NCI-H510A (cell line): ENCODE data around the gene SELENOI.
"Not testable (repeated sequence)": the region's sequence is repeated elsewhere in the genome, so short reads cannot be mapped to it uniquely, and the experiment has no call there.

Experiments
- DNase-seq: peaks from one replicate; lab custom pipeline; 2025; lab: John Stamatoyannopoulos, UW

Gene SELENOI

DNA sequence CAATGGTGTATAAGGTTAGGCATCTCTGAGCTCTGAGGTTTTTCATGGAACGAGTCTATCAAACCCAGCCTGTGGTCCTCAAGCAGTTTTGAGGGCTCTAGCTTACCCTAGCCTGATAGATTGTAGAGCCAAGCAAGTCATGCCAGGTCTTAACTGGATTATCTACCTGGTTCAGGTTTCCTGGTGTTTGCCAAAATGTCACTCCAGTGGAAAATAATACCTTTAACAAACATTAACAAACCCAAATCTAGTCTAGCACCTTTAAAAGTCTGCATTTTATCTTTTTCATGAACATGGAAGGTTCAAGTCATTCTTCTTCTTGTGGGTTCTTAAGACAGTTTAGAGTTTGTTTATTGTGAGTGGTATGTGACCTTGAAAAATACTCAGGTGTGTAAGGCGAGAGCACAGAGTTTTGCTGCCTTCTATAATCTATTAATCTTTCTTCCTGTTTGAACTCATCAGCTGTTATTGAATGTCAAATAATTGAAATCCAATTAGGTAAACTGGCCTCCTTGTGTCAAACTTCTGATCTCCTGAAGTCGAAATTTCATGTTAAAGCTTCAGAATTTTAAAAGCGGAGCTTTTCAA lies 14.0 kb downstream of the SELENOI start:
- DNase-seq: no peak

DNA sequence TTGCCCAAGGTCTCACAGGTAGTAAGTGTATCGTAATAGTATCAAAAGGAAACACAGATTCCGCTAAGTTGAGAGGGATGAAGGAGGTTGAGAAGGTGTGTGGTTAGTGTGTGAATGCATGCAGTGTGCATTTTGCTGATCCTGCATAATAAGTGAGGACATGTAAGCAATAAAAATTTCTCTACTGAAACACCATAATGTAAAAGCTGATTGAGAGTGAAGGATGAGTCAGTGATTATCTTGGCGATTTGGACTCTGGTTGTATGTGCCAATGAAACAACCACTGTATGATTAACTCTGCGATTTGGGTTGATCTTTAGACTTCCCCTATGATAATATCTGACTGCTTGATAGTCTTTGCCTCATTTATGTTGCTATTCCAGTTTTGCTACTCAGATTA lies 17.4 kb downstream of the SELENOI start:
- DNase-seq: no peak

DNA sequence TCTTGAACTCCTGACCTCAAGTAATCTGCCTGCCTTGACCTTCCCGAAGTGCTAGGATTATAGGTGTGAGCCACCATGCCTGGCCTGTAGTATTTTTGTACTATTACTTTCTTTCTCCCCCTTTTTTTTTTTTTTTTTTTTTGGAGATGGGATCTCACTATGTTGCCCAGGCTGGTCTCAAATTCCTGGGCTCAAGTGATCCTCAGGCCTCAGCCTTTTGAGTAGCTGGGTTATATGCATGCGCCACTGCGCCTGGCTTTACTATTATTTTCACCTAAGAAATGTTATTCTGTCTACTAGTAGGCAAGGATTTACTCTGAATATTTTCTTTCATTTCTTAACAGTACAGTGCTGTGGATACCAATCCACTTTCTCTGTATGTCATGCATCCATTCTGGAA lies 18.0 kb downstream of the SELENOI start:
- DNase-seq: no peak

DNA sequence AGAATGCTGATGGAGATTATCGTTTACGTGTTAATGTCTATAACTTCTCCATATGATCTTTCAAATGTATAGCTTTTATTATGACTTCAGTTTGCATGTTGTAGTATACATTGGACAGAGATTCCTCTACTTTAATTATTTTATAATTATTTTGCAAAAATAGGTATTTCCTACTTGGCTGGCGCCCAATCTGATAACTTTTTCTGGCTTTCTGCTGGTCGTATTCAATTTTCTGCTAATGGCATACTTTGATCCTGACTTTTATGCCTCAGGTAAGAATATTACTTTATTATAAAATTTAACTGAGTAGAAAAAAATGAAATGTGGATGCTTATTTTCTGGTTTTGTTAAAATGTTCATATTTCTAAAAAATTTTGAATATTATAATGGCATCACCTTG lies 18.7 kb downstream of the SELENOI start:
- DNase-seq: no peak

DNA sequence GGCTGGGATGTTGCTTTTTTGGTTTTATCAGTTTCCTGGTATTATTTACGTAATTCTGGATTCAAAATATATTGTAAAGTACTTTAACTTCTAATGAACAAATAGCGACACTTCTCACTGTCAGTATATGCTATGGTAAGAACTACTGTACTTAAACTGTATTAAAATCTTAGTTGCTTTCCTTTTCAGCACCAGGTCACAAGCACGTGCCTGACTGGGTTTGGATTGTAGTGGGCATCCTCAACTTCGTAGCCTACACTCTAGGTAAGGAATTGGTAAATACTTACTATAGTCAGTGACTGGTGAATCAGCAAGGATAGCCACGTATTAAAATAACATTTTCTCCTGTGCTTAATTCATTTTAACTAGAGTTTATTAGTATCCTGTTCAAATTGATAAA lies 21.0 kb downstream of the SELENOI start:
- DNase-seq: no peak

DNA sequence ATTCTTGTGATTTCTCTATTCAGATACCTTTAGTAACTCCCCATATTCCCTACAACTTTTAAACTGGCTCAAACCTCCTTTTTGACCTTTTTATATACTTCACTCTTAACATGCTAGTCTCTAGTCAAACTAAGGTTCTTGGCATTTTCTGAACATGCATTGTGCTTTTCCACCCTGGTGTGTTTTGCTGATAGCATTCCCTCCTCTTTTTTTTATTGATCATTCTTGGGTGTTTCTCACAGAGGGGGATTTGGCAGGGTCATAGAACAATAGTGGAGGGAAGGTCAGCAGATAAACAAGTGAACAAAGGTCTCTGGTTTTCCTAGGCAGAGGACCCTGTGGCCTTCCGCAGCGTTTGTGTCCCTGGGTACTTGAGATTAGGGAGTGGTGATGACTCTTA lies 23.7 kb downstream of the SELENOI start:
- DNase-seq: not testable (repeated sequence)

DNA sequence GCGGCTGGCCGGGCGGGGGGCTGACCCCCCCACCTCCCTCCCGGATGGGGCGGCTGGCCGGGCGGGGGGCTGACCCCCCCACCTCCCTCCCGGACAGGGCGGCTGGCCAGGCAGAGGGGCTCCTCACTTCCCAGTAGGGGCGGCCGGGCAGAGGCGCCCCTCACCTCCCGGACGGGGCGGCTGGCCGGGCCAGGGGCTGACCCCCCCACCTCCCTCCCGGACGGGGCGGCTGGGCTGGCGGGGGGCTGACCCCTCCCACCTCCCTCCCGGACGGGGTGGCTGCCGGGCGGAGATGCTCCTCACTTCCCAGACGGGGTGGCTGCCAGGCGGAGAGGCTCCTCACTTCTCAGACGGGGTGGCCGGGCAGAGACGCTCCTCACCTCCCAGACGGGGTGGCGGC lies 25.0 kb downstream of the SELENOI start:
- not testable (repeated sequence) for DNase-seq

DNA sequence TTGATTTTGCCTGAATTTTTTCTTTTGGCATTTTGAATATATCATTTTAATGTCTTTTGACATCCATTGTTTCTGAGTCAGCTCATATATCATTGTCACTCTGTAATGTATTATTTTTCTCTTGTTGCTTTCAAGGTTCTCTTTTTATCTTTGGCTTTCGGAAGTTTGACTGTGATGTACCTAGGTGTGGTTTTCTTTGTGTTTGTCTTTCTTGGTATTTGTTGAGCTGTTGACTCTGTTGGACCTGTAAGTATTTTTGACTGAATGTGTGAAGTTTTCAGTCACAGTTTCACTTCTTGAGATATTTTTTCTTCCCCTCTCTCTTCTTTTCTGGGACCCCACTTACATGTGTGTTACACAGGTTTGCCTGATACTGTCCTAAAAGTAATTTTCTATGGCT lies 30.9 kb downstream of the SELENOI start:
- no peak for DNase-seq

DNA sequence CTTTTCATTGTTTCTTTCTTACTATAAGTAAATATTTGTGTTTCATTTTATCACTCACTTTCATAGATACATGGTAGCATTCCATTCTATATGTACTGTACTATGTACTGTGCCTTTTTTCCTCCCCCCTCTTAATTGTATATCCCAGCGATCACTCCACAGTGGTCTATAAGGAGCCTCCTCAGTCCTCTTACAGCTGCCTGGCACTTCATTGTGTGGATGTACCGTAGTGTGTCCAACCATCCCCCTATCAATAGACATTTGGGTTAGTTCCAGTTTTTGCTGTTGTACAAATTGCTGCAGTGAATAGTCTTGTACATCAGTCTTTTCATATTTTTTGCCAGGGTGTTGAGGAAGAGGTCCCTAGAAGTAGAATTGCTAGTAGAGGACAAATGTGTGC lies 34.3 kb downstream of the SELENOI start:
- no peak for DNase-seq

DNA sequence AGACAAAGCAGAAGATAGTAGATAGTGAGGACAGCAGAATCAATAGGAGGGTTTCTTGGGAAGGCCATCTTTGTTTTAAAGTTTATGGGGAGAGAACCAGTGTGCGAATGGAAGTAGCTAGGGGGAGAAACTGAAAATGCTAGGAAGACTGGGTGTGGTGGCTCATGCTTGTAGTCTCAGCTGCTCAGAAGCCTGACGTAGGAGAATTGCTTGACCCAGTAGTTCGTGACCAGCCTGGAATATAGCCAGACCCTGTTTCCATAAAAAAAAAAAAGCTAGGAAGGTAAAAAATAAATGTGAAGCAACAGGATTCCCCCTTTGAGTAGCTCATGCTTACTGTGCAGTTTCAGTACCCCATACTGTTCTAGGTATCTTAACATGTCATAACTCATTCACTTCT lies 36.6 kb downstream of the SELENOI start:
- DNase-seq: no peak

DNA sequence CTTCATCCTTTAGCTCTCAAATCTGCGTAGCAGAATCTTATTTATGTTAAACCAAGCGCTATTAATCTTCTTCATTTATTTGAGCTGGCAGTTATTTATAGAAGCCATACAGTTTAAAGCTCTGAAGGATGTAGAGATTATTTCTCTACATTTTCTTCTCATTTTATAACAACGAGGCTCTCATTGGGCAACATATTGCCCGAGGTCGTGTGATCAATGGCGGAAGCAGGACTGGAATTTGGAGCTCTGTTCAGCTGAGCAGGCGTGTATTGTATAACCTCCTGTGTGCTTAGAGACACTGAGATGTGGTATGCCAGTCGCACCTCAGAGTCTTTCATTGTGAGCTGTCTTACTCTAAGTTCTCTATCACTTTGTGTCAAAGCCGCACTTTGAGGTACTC lies 38.2 kb downstream of the SELENOI start:
- no peak for DNase-seq

DNA sequence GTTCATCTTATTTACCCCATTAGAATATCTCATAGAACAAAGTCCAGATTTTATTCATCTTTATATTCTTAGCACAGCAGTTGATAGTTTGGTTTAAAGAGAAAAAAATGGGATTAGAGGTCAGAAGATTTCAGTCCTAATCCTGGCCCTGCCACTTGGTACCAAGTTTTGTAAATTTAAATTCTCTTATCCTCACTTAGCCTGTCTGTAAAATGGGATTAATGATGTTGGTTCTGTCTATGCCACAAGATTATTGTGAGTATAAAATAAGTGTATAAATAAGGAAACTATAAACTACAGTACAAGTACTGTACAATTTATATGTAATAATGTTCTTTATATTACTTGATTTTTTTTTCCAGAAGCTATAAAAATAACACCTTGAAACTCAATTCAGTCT lies 38.7 kb downstream of the SELENOI start:
- no peak for DNase-seq

DNA sequence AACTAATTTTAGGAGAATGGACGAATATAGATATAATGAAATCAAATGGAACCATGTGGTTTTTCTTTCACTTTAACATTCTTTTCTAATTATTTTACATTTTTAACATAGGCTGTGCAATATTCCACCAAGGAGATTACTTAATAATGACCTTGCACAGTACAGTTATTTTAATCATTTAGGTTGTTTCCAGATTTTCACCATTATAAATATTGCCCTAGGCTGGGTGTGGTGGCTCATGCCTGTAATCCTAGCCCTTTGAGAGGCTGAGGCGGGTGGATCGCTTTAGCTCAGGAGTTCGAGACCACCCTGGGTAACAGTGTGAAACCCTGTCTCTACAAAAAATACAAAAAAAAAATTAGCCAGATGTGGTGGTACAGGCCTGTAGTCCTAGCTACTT lies 41.2 kb downstream of the SELENOI start:
- DNase-seq: no peak

DNA sequence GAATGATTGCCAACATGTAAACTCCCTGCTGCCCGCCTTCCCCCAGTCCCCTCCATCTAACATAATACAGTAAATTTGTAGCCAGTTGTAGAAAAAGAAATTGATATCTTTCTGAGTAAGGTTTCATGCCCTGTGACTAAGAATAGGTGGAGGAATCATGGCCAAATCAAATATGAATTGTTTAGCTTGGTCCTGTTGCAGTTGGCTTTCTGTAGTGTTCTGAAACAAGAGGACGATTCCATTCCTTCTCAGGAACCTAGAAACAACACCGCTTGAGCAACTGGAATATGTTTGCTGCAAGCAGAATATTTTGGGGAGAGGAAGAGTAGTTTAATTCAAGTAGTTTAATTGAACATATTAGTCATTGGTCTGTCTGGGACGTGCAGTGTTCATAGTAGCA lies 48.8 kb downstream of the SELENOI start:
- DNase-seq: no peak

DNA sequence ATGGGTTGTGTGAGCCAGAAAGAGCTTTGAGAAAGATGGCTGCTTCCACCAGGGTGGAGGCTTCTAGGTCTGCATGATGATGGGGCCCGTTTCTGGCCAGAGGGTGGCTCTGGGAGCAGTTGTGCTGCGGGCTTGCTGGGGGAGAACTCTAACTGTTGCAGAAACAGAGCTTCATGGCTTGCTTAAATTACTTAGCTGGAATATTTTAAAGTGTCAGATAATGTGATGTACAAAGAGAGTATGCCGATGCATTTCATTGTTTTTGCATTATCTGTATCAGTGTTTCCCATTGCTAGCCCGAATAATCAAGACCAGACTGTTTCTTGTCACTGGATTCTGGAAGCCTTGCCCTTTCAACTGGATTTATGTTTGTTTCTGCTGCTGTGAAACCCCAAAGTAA lies 49.5 kb downstream of the SELENOI start:
- DNase-seq: no peak

DNA sequence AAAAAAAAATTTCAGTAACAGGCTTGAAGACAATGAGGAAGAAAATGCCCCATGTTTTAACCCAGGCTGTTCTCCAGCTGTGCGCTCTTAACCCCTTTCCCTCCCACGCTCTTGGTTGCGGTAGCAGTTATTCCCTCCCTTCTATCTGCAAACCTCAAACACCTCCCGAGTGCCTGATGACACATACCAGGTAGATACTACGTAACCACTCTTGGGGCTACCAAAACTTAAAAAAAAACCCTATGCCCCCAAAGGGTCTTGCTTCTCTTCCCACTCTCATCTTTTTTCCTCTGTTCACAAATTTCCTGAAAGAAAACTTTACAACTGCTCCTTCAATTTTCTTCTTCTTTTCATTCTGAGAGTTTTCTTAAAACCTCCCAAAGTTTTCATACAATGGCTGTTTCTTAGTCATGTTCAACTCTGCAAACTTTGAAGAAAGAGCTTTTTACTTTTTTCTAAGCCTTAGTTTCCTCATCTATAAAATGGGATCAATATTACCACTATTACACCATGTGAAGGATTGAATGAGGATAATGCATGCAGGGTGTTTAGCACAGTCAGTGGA lies 50.9 kb downstream of the SELENOI start:
- no peak for DNase-seq

DNA sequence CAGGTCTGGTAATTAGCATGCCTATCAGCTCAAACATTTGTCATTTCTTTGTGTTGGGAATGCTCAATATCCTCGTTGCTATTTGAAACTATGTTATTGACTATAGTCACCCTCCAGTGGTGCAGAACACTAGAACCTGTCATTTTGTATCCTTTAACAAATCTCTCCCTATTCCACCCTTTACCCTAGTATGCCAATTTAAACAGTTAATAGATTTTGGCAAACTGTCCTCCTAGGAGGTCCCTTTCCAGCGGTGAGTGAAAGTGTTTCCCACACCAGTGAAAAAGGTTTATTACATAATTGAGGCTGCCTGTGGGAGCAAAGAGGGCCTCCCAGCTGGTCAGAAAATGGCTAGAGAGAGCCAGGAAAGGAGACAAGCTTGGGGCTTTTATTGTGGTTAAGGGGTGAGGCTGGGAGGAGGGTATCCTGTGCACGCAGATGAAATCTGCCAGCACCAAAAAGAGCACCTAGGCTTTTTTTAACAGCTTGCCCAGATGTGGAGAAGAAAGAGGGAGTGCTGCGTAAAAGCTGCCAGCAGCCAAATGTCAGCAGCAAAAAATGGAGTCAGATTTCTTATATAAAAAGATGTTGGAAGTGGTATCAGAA lies 53.9 kb downstream of the SELENOI start:
- DNase-seq: no peak

DNA sequence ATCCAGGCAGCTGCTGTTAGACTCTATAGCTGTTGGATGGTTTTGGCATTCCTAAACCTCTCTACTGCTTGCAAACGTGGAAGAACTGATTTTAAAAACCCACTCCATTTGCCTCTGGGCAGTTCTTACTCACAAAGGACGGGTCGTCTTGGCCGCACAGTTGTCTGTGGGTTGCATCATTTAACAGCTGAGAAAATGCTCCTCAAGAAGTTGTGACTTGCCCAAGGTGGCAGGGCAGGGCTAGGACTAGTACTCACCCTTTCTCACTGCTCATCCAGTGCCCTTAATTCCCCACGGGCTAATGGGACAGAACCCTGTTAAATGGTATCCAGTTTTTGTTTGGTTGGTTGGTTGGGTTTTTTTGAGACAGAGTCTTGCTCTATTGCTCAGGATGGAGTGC lies 54.8 kb downstream of the SELENOI start:
- DNase-seq: no peak

DNA sequence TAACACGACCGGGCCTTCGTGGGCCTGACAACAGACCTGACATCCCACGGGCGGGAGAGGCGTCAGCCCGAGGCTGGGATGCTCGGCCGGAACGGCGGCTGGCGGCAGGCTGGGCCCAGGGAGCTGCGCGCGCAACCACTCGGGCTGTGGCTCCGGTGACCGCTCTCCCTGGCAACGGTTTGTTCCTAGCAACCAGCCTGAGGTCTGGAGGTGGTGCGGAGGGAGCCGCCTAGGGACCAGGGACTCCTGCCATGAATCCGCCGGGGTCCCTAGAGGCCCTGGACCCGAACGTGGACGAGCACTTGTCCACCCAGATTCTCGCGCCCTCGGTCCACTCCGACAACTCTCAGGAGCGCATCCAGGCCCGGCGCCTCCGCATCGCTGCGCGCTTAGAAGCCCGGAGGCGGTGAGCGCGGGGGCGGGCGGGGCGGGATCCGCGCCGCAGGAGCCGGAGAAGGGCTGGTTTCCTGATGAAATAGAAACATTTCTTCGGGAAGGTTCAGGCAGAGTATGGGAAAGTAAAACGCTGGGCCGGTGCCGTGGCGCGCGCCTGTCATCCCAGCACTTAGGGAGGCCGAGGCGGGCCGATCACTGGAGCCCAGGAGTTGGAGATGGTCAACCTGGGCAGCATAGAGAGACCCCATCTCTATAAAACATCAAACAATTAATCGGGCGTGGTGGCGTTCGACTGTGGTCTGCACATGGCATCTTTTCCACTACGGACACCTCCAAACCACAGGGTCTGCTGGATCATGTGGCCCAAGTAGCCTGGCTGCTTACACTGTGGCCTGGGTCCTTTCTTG lies 56.0 kb downstream of the SELENOI start, which contains the start of gene DRC1:
DRC1 (plus strand) TSS at position 182 of the 803 bp plus-strand sequence; CDS start at position 252, 70 bp downstream.
- peak; percentile 73 for DNase-seq

DNA sequence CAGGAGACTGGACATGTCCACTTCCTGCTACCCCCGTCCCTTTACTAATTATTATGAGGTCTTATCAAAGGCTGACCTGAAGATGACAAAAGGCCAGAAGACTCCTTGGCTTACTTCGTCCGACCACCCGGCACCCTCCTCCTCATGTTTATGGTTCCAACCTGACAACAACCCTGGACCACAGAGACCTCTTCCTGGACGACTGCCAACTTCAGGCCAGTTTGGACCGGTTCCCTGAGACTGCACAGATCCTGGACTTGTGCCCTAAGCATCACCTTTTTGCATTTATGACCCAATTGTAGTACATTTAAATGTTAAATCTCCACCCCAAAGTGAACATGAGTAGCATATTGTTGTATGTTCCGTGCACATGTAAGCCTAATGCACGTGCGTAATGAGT lies 61.6 kb downstream of the SELENOI start:
- no peak for DNase-seq

DNA sequence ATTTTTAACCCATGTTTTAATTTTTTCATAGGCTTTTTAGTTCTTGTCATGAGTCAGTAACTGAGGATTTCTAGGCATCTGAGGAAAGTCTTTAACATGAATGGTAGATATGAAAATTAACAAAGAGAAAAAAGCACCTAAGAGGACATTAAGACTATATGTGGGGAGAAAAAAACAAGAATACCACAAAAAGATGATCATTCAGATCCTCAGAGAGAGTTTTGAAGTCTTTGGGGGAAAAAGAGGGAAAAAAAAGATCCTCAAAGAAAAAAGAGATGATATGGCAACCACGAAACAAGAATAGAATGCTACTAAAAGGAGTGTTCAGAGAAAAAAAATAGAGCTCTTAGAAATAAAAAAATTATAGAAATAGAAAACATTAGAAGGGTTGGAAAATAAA lies 63.8 kb downstream of the SELENOI start:
- no peak for DNase-seq

DNA sequence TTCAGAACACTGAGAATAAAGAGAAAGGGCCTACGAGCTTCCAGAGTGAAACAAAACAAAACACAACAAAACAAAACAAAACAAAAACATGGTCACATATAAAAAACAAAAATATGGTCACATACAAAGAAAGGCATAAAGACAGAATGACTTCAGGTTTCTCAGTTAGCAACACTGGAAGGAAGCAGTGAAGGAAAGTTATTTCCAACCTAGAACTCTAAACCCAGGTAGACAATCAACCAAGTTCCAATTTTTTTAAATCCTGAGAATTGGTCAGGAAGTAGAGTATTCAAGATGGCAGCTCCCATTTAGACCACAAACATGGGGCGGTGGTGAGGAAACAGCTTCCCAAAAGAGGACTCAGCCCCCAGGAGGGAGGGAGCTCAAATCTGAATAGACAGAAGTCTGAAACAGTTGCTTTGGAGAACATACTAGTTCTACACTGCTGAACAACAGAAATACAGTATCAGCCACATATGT lies 64.9 kb downstream of the SELENOI start:
- DNase-seq: no peak

DNA sequence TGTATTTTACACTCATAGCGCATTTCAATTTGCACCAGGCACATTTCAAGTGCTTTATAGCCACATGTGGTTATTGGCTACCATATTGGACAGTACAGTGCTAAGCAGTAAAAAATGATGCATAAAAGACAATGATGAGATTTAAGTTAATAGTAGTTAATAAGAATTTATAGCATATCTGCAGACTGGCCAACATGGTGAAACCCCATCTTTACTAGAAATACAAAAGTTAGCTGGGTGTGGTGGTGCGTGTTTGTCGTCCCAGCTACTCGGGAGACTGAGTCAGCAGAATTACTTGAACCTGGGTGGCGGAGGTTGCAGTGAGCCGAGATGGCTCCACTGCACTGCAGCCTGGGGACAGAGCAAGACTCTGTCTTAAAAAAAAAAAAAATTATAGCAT lies 65.5 kb downstream of the SELENOI start:
- DNase-seq: no peak
